Stimulated activated CD8-positive, alpha-beta memory T cell treated with anti-CD3 and anti-CD28 coated beads, Interleukin-2, amount 100 ng/mL, for 1 hour (primary cell): Measurements from ENCODE around the gene POLA1.

Experiments used
- DNase-seq, 2 donors: peaks; one replicate each; pipeline ENCODE4 v3.0.0-alpha.2; 2020; ENCODE audit warnings: low read depth in 2 of 2

Gene POLA1

DNA sequence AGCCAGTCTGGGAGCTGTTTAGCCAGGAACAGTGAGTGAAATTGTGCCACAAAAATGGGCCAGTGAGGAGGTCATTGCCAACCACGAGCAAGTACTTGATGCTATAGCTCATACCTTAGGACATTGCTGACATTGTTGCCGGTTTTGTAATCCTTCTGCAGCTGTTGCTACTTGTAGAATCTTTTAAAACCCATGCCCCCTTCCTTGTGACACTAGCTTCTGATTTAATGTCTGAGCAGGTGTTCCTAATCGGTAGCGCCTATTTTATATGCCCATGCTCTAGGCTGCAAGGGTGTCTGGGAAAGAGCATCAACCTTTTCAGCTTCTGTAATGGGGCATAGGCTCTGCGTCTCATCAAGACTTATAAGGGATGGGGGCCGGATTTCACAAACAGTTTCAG lies 2.6 kb downstream of the POLA1 start:
- no peak for DNase-seq

DNA sequence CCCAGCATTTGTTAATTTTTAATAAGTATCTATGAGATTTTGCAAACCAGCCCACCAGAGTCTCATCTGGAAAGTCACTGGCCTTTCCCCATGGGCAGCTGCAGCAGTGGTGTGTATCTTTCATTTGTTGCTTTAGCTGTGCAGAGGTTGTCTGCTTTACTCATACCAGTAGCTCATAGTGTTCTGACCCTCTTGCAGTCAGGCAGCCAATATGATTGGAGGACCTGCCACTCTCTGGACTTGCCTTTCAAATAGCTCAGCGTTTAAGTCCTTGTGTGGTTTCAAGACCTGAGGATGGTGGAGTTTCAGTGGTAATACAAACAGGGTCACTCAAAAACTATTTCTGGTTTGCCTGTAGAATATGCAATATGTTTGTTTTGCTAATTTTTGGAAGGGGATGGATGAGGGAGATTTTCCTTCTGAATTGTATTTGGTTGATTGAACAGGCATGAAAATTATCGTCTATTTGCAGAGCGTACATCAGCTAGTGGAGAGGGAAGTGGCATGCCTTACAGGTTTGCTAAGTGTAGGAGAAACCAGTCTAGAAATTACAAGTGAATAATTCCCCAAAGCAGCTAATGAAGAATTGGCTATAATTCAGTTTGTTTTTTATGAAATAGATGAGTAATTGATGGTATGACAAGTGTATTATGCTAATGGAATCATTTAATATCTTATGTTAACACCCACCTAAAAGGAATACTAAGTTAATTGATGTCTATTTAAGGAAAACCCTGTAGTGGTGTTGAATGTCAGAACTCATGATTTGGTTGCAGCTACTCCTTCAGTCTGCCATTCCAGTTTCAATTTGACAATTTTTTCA lies 8.9 kb downstream of the POLA1 start:
- DNase-seq = no peak

DNA sequence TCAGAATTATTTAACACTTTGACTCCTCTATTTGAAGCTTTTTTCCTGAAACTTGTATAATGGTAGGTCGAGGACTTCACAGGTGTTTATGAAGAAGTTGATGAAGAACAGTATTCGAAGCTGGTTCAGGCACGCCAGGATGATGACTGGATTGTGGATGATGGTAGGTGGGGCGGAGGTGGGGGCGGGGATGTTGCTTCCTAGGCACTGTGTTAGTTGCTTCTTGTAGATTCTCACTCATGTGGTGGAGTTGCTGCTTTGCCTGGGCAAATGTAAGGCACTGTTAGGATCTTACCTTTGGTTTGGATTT lies 9.4 kb downstream of the POLA1 start:
- no peak for DNase-seq

DNA sequence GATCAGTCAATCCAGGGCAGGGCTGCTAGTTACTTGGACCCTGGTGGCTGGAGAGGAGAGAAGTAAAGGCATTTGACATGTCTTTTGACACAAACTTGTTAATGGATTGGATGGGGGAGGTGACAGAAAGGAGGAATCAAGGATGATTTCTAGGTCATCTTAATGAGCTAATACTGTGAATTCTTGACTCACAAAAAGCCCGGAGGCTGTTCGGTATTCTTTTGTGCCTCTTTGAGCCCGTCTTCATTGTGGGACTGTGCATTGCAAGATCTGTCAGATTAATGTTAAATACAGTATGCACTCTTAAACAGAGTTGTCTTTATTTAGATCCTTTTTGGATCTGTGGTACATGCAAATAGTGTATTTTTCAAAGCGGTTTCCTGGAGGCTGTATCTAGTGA lies 25.1 kb downstream of the POLA1 start:
- no peak for DNase-seq

DNA sequence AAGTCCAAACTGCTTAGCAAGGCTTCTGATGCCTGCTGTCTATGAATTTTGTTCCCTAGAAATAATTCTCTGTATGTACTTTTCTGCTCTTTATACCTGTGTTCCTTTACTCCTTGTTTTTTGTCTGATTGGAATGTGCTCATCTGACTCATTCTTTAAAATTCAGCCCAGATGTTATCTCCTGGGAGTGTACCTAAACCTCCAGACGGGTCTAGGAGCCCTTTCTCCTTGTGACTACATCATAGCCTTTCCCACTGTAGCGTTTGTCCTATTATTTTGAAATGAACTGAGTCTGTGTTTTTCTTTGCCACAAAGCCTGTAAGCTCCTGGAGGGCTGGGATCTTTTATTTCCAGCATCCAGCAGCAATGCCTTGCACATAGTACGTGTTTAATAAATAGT lies 26.3 kb downstream of the POLA1 start:
- DNase-seq = no peak

DNA sequence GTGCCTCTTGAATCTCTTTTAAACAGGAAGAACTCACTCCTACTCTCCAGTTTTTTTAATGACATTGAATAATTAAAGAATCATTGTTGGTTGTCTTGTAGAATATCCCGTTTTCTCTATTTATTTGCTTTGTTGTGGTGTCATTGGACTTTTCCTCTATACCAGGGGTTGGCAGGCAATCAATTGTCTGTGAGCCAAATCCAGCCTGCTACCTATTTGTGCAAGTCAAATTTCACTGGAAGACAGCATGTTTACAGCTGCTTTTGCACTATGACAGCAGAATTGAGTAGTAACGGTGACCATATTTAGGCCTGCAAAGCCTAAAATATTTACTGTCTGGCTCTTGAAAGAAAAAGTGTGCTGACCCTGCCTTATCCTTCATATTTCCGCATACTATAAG lies 34.8 kb downstream of the POLA1 start:
- DNase-seq = no peak

DNA sequence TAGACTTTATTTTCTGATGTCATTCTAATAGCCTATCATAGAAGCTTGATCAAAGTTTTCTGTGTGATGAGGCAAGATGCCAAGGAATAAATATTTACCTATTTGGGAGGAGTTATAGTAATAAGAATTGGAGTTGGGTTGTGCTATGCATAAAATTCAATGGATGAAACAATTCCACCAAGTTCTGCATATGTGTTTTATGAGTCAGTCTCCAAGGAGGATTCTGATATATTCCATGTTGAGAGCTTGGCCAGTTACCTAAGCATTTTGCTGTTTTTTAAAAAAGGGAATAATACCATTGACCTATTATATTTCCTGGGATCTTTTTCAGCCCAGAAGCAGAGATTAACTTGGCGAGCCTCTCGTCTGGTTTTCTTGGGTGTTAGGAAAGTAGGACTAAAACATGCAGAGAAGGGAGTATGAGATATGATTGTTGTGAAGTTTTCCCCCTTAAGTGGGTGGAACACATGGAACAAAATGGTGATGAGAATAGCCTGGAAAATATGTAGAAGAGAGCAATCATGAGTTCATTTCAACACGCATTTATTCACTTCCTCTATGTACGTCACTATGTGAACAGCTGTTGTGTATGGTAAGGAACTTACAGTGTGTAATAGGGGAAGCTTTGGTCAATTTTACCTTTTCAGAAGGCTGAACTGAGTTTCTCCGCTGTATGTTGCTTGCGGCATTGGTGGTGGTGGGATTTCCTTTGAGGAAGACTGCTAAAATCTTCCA lies 39.2 kb downstream of the POLA1 start:
- no peak for DNase-seq

DNA sequence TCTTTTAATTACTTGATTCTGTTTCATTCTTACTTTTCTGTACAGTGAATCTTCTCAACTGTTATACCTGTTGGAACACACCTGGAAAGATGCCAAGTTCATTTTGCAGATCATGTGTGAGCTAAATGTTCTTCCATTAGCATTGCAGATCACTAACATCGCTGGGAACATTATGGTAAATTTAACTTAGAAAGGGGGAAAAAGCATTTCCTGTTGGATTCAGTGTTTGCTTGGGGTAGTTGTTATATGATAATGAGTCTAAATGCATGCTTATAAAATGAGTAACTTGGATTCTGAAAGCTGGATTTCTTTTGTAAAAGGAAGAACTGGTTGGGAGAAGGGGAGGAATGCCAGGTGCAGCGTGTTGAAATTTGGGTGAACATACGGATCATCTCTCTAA lies 47.6 kb downstream of the POLA1 start:
- no peak for DNase-seq

DNA sequence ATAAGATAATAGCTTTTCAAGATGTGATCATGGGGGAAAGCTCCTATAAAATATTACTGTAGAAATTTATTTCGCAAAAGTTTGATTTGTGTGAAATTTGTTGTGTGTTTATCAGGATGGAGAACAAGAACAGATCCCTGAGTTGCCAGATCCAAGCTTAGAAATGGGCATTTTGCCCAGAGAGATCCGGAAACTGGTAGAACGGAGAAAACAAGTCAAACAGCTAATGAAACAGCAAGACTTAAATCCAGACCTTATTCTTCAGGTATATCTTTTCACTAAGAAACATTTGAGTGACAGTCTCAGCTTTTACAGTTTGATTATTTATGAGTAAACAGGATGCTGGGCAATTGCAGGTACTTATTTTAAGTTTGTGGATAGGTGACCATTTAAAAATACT lies 54.5 kb downstream of the POLA1 start:
- no peak for DNase-seq

DNA sequence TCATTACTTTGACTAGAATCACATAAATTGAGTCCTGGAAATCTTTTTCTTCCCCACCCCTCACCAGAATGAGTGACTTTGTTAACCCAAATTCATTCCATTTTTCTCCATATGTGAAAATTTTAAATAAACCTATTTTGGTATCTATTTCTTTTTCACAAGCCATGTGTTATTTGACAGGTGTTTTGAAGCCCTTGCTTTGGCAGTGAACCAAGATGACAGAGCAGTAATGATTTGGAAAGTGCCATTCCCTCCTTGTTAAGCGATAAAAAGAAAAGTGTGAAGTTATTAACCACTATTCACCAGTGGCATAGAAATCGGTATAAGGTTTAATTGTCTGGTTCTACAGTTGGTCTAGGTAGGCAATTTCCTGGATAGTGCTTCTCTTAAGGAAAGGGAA lies 66.1 kb downstream of the POLA1 start:
- DNase-seq = no peak

DNA sequence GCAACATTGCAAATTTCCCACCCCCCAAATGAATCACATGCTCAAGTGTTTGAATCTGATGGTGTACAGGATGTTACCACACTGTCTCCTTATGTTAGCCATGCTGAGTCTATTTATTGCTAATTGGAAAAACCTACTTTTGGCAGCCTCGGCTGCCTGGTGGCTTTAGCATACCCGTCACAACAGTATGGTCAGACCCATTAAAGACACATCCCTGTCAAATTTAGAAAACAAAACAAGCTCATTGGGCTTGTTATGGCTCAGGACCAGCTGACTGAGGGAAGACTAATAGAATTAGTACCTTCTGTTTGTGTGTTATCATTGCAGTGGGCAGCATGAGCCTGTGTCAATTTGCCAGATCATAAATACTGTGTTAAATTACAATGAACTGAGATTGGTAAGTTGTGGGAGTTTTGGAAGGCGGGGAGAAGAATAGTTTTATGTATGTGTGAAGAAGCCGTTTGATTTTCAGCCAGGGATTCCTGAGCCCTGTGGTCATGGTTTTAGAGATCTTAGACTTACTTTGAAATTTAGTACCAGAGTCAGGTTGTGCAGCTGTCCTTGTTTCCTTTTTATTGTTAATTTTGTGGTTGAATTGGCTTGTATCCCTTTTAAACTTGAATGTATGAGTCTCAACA lies 66.8 kb downstream of the POLA1 start:
- DNase-seq = no peak

DNA sequence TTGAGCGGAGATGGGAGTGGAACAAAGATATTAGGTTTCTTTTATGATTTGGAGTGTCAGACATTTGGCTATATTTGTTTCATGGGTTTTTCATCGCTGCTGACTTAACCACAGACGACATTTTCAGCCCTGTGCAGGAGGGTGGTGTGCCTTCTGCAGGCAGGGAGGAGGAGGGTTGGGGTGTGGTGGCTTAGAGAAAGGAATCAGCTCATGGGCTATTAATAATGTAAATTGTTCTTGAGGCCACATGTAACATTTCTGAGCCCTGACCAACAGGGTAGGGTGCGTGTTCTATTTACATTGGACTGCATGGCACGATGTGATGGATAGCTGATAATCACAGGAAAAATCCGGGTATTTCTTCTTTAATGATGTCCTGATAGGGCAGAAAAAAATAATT lies 67.6 kb downstream of the POLA1 start:
- DNase-seq = no peak

DNA sequence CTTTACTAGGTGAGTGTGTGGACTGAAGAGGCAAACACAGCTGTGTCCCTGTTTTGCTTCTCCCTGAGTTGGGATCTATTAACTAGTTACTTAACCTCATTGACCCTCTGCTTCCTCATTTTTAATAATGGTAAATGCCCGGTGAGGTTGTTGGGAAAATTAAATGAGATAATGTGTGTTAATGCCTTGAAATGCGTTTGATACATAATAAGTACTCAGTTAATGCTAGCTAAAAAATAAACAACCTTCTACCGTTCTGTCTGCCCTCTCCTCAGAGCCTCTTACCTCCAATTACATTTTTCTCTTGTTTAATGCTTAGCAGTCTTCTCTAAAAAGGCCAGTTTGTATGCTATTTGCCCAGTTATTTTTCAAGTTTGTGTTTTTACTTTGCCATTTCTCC lies 70.3 kb downstream of the POLA1 start:
- DNase-seq = no peak

DNA sequence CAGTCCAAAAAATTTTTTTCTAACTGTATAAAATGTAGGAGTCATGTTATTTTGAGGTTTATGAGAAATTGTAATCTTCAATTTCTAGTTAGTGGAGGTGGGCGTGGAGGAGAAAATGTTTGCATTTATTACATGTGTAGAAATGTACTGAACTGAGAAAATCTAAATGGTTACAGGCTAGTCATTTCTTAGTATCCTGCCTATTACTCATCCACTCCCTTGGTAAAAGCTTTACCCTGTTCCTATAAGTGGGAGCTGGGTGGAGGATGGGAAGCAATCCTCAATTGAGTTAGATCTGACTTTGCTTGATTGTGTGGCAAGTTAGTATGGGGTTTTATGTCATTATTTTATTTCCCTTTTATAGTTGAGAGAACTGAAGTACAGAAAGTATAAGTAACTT lies 73.8 kb downstream of the POLA1 start:
- no peak for DNase-seq

DNA sequence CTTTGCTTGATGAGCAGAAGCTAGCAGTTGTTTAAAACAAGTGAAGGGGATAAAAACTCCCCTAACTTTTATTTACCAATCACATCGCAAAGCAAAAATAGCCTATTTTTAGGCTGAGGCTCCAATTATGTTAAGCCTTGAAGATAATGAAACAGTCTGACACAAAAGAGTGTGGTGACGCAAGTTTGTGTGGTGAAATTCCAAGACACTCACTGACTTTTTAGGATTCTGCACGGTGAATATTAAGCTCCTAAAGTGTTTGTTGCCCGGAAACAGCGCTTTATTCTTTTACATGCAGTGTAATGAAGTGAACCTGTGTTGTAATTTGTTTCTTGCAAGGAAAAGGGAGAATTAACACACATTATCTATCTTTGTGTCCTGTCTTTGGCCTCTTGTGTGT lies 74.8 kb downstream of the POLA1 start:
- DNase-seq = no peak

DNA sequence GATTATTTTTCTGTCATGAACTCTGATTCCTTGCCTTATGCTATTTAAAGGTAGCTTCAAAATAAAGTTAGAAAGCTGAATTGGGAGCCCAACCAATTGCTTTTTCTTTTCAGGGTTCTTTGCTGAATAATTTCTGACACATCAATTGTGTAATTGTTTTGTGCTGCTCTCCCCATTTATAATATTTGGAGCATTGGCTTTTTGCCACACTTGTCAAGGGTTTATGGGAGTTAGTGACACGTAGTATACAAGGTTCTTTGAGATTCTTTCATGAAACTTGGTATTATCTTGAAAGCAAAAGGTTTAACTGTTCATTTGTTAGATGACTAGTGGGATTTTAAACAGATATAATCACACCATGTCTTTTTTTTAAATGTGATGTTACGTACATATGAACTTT lies 80.9 kb downstream of the POLA1 start:
- no peak for DNase-seq

DNA sequence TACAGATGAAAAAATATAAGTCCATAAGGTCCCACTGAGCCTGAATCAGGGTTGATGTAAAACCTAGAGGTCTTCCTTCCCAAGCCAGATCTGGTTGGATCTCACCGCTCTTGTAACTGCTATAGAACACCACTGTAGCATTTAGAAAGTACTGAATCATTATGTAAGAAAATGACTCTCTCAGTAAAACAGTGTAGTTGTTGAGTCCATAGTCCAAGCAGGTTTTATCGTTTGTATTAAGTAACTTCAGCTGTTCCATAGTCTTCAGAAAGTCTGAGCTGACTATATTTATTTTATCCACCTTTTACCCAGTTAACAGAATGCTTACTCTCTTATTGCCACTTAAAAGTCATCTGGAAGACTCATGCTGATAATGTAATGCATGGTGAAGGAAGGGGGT lies 82.2 kb downstream of the POLA1 start:
- no peak for DNase-seq

DNA sequence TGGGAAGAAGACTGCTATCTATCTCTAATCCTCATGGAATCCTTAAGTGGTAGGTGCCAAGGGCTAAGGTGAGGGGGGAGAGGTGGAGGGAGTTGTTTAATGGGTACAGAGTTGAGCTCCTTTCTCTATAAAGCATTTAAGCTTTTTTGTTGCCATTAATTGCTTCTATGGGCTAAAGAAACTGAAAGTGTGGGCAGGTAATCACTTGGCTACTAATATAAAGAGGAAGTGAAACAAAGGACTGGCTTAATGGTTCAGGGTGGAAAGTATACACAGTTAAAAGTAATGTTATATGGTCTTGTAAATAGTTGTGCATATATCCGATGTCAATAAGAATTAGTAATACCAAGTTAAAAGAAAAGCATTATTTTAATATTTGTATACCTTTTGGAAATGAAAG lies 83.9 kb downstream of the POLA1 start:
- DNase-seq = no peak

DNA sequence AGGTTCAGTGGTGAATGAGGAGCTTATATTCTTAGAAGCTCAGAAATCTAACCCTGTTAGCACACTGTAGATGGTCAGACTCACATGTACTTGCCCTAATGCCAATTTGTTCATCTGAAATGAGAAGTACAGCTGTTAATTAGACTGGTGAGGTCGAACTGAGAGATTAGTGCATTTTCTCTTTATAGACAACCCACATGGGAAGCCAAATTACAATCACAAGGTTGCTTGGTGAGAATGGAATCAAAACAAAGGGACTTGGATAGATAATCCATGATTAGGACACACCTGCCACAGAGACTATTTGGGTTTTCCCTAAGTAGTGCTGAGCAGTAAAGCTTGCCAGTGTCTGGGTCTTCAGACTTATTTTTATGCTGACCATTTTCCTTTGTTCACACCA lies 88.3 kb downstream of the POLA1 start:
- DNase-seq = no peak

DNA sequence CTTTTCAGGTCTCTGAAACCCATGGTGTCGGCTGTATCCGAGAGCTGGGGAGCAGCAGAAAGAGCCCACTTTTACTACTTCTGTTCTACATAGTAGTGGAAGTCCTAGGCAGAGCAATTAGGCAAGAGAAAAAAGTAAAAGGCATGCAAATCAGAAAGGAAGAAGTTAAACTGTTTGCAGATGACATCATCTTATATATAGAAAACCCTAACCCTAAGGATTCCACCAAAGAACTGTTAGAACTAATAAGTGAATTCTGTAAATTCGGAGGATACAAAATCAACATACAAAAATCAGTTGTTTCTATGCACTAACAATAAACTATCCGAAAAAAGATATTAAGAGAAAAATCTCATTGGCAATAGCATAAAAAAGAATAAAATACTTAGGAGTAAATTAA lies 95.3 kb downstream of the POLA1 start:
- no peak for DNase-seq

DNA sequence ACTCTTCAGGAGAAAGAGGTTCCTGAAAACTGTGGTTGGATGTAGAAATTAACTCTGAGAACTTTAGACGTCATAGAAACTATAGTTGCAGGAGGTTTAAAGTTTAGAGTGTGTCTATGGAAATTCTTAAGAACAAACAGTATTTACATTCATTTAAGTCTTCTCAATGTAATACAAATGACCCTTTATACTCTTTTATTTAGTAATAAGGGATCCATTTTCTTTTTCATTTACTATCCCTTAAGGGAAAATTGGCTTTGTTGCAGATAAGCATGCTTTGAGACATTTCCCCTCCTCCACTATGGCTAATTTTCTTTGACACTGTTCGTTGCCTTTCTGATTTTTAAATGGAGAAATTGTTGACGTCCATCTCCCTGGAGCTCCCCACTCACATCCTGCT lies 96.4 kb downstream of the POLA1 start:
- no peak for DNase-seq

DNA sequence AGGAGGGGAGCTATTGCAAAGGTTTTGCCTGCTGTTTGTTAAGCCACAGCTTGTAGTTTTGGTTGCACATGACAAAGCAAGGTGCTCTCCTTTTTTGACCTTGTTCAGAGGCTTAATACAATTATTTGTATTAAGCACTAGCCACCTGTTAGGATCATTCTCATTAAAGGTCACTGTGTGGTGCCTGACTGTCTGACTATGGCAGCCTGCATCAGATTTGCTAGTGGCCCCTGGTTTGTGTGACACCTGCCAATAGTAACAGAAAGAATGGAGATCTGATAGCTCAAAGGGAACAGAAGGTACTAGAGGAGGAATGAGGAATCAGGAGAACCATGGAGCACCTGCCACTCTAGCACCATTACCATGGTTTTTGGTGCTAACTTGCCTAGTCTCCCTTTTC lies 102.5 kb downstream of the POLA1 start:
- DNase-seq = no peak

DNA sequence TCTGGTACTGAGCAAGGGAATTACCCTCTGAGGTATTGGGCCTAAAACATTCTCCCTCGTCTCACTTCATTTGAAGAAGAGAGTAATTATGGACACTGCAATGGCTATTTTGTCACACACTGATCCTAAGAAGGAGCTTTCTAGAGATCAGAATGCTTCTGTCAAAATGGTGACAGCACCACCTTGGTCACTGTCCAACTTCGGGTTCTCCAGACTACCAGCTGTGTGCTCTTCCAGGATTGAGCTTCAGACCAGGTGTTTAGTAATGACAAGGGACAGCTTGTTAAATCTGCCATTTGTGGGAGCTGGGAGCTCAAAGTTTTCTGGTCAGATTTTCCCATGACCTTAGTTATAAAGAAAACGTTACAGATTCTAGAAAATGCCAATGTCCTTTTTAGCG lies 105.4 kb downstream of the POLA1 start:
- no peak for DNase-seq
